HepG2 (cell line): ENCODE results near the gene CD46. TPM values are rescaled to one million over a fixed set of nuclear protein-coding genes. Genes with fewer than 3 reads are reported as not detected.
A peak's percentile ranks its signal among the peaks of the same experiment; 100 is the strongest.

ENCODE experiments used
- ATAC-seq: fragments of 200-7000 bp; cut with Tn5 transposase; 3 replicates; pipeline ENCODE4 v1.9.1; 2020; ENCODE audit warnings: mild to moderate bottlenecking, moderate library complexity
- BruUV-seq: library from RNA; stranded (reverse); fragments of 400-500 nt; replicated peaks from 2 replicates; lab custom pipeline; 2021; lab: Mats Ljungman, UMichigan
- CTCF ChIA-PET: fragments of 300-600 bp; formaldehyde crosslinking; extraction: SDS; loops from one replicate; lab custom pipeline; 2021; ENCODE audit warnings: low total read pairs, inconsistent platforms, low intra/inter-chr PET ratio; lab: Yijun Ruan, JAX
- POLR2A ChIA-PET: fragments of 350-600 bp; sonication (Branson Sonifier 250); formaldehyde crosslinking; loops from one replicate; lab custom pipeline; 2020; ENCODE audit warnings: antibody characterized with exemption, inconsistent platforms; lab: Yijun Ruan, JAX
- DNase-seq: peaks from one replicate; pipeline ENCODE4 v3.0.0-alpha.2; 2015; ENCODE audit warnings: low spot score
- FAIRE-seq: peaks from 3 replicates; lab custom pipeline; 2011; peaks lifted over from hg19 to GRCh38; lab: Jason Lieb, UNC
- H2AFZ ChIP-seq: one replicate; pipeline ENCODE4 v1.6.1; 2011; ENCODE audit warnings: low read length, inconsistent platforms
- H3K27ac ChIP-seq: fragments of 300-600 bp; 3 replicates; pipeline ENCODE4 v1.8.0; 2011; ENCODE audit warnings: mixed run types, mild to moderate bottlenecking, mixed read lengths, low read length, inconsistent platforms; ENCODE audit not compliant: insufficient read depth; ENCODE audit errors: extremely low read length
- H3K27me3 ChIP-seq, 2 experiments: fragments of 200-600 bp in 1 of 2; 2 replicates in 1 of 2; 3 replicates in 1 of 2; pipeline versions ENCODE4 v1.6.0 to v1.8.0; 2011; ENCODE audit warnings: low read length in 2 of 2, mild to moderate bottlenecking in 2 of 2, moderate library complexity in 2 of 2, inconsistent platforms in 1 of 2; ENCODE audit not compliant: insufficient read depth in 2 of 2, control insufficient read depth in 1 of 2
- H3K36me3 ChIP-seq, 2 experiments: fragments of 200-600 bp in 1 of 2; replicated peaks in 1 of 2; 2 replicates in 1 of 2; 3 replicates in 1 of 2; pipeline versions ENCODE4 v1.5.1 to v1.8.0; 2011; ENCODE audit warnings: low read length in 2 of 2, inconsistent platforms in 1 of 2; ENCODE audit not compliant: insufficient read depth in 2 of 2, control insufficient read depth in 1 of 2
- H3K4me1 ChIP-seq: 2 replicates; pipeline ENCODE4 v1.5.1; 2012; ENCODE audit warnings: low read length, inconsistent platforms; ENCODE audit not compliant: insufficient read depth
- H3K4me2 ChIP-seq: 2 replicates; pipeline ENCODE4 v1.6.0; 2011; ENCODE audit warnings: low read depth, low read length, inconsistent platforms
- H3K4me3 ChIP-seq, 3 experiments: fragments of 200-600 bp in 1 of 3; sonication (generic), shearing (Covaris generic) in 1 of 3; replicated peaks in 1 of 3; 2 replicates each; pipeline ENCODE4 v1.5.1; 2011 to 2016; ENCODE audit warnings: low read length in 3 of 3, inconsistent platforms in 2 of 3, low read depth in 2 of 3, mild to moderate bottlenecking in 2 of 3, control low read depth in 1 of 3, mixed read lengths in 1 of 3; ENCODE audit not compliant: insufficient read depth in 1 of 3
- H3K79me2 ChIP-seq: one replicate; pipeline ENCODE4 v1.6.1; 2011; ENCODE audit warnings: low read length, inconsistent platforms; ENCODE audit not compliant: insufficient read depth
- H3K9ac ChIP-seq: 2 replicates; pipeline ENCODE4 v1.6.0; 2011; ENCODE audit warnings: mild to moderate bottlenecking, low read depth, low read length, inconsistent platforms; ENCODE audit not compliant: insufficient read depth
- H3K9me3 ChIP-seq: 2 replicates; pipeline ENCODE4 v1.5.1; 2012; ENCODE audit warnings: mild to moderate bottlenecking, low read length
- H4K20me1 ChIP-seq: 2 replicates; pipeline ENCODE4 v1.6.0; 2011; ENCODE audit warnings: inconsistent platforms, mild to moderate bottlenecking, low read length, moderate library complexity; ENCODE audit not compliant: insufficient read depth
- AKAP8 ChIP-seq: sonication (generic); formaldehyde crosslinking; IDR thresholded peaks from 2 replicates; pipeline ENCODE4 v1.5.1; 2020; ENCODE audit warnings: mild to moderate bottlenecking, missing genetic modification reagents
- CREB3 ChIP-seq: sonication (generic); formaldehyde crosslinking; IDR thresholded peaks from 2 replicates; pipeline ENCODE4 v1.5.0; 2020; ENCODE audit warnings: missing genetic modification reagents
- KDM6A ChIP-seq: IDR thresholded peaks from 2 replicates; pipeline ENCODE4 v1.6.1; 2016; ENCODE audit warnings: low read depth
- MAFK ChIP-seq, 2 experiments: IDR thresholded peaks in 1 of 2; conservative IDR thresholded peaks in 1 of 2; 2 replicates each; pipeline ENCODE4 v1.6.1; 2011; ENCODE audit warnings: improper control_type of control experiment in 2 of 2, low read length in 2 of 2
- MXD3 ChIP-seq: IDR thresholded peaks from 2 replicates; pipeline ENCODE4 v1.6.1; 2016; ENCODE audit warnings: mild to moderate bottlenecking, missing biosample characterization, missing genetic modification reagents
- SCMH1 ChIP-seq: sonication (generic); formaldehyde crosslinking; IDR thresholded peaks from 2 replicates; pipeline ENCODE4 v1.9.0; 2021; ENCODE audit warnings: missing genetic modification reagents, mild to moderate bottlenecking, borderline replicate concordance
- SIX1 ChIP-seq: sonication (generic); formaldehyde crosslinking; IDR thresholded peaks from 2 replicates; pipeline ENCODE4 v1.4.0; 2020; ENCODE audit warnings: missing genetic modification reagents, borderline replicate concordance
- TOE1 ChIP-seq: sonication (generic); formaldehyde crosslinking; IDR thresholded peaks from 2 replicates; pipeline ENCODE4 v1.4.0; 2020; ENCODE audit warnings: mild to moderate bottlenecking, missing genetic modification reagents
- ZBTB33 ChIP-seq: sonication (generic); formaldehyde crosslinking; IDR thresholded peaks from 2 replicates; pipeline ENCODE4 v1.4.0; 2020; ENCODE audit warnings: missing genetic modification reagents
- ZBTB42 ChIP-seq: sonication (generic); formaldehyde crosslinking; IDR thresholded peaks from 2 replicates; pipeline ENCODE4 v1.5.0; 2020; ENCODE audit warnings: mild to moderate bottlenecking, missing genetic modification reagents
- ZFP41 ChIP-seq: sonication (generic); formaldehyde crosslinking; IDR thresholded peaks from 2 replicates; pipeline ENCODE4 v1.4.0; 2020; ENCODE audit warnings: mild to moderate bottlenecking, missing genetic modification reagents, borderline replicate concordance
- ZNF143 ChIP-seq: sonication (generic); formaldehyde crosslinking; IDR thresholded peaks from 2 replicates; pipeline ENCODE4 v1.4.0; 2020; ENCODE audit warnings: missing genetic modification reagents
- ZNF329 ChIP-seq: sonication (generic); formaldehyde crosslinking; IDR thresholded peaks from 2 replicates; pipeline ENCODE4 v1.9.0; 2021; ENCODE audit warnings: low read depth, mild to moderate bottlenecking, missing genetic modification reagents
- WGBS: methylation state at CpG from one replicate; pipeline ENCODE4 v1.1.6; 2017; ENCODE audit warnings: low lambda C conversion rate; 5-methylcytosine and 5-hydroxymethylcytosine counted together
- in situ Hi-C: cut with HindIII; loops from 2 replicates; pipeline ENCODE4 v1.10.0; 2017; ENCODE audit warnings: low pct_unique_long_range_greater_than_20kb; ENCODE audit not compliant: extremely low pct_ligation_motif_present
- intact Hi-C: fragments of 100-400 bp; cut with micrococcal nuclease; formaldehyde crosslinking; loops from one replicate; pipeline ENCODE4 v1.10.0; 2022; ENCODE audit not compliant: unreplicated experiment
- polyA plus RNA-seq, 8 experiments: library from polyadenylated mRNA; depleted of rRNA in 3 of 8; stranded (reverse) in 7 of 8; unstranded in 1 of 8; fragments of >200 nt; fragmentation: Illumina TruSeq in 4 of 8; extraction: Trizol in 4 of 8; gene quantifications; 2 replicates each; pipeline versions ENCODE4 v1.2.1 to v1.2.3, GENCODE V29; 2011 to 2016; ENCODE audit warnings: low read depth in 4 of 8, missing spikeins in 1 of 8, mixed read lengths in 1 of 8; ENCODE audit not compliant: insufficient read depth in 1 of 8
- total RNA-seq, 5 experiments: library from RNA; depleted of rRNA; stranded (reverse); fragments of >200 nt; fragmentation: Illumina TruSeq; extraction: Trizol; gene quantifications; 2 replicates each; pipeline ENCODE4 v1.2.3, GENCODE V29; 2016; ENCODE audit warnings: low read depth in 1 of 5

The CD46 gene
- total and polyA plus RNA-seq, 2 of the 13 experiments (the other 11 are each of a cell fraction or from before 2014, with no cell fraction given) = 130 to 277 TPM

GRCh38 chr1:207754974-207755700 is 3.3 kb downstream of the CD46 start:
- Histone ChIP-seq H3K79me2 (peaks cover 73% of the 10 kb centered on the region), H3K27ac (no peak overlapping the region), H4K20me1 (peaks cover 39% of the 10 kb centered on the region), H3K9me3 (no peaks in the 10 kb centered on the region), H3K4me2 (peak overlapping the region; percentile 76), H3K27me3 (no peaks in the 10 kb centered on the region; a peak in 1 of 5 replicates), H2AFZ (no peak overlapping the region), H3K9ac (no peak overlapping the region), H3K4me1 (peaks cover 42% of the 10 kb centered on the region), H3K4me3 (no peak overlapping the region; a peak in 1 of 6 replicates), H3K36me3 (peaks cover 3 to 36% of the 10 kb centered on the region in 2 experiments)
- CTCF ChIA-PET = no interaction called here
- no TSS peak for BruUV-seq
- intact Hi-C loops (no loop called here), in situ Hi-C loops (no loop called here)
- POLR2A ChIA-PET = no interaction called here
- FAIRE-seq (no peak), ATAC-seq (no peak), DNase-seq (no peak)
- TF ChIP-seq SIX1 (CRISPR knock-in tag) = peak; percentile 76; the same call in 1 of the 2 replicates
- no peak for TF ChIP-seq ZBTB42 (CRISPR knock-in tag)
- 86% methylated on average over 7 of the region's 7 CpGs for WGBS

GRCh38 chr1:207755846-207756693 is 4.2 kb downstream of the CD46 start:
- FAIRE-seq (no peak), DNase-seq (no peak), ATAC-seq (no peak)
- Histone ChIP-seq H3K4me1 (peaks cover 33% of the 10 kb centered on the region), H2AFZ (no peak overlapping the region), H3K4me3 (no peak overlapping the region), H3K79me2 (peaks cover 69% of the 10 kb centered on the region), H4K20me1 (peaks cover 39% of the 10 kb centered on the region), H3K4me2 (peak overlapping the region; percentile 76), H3K36me3 (peaks cover 3 to 43% of the 10 kb centered on the region in 2 experiments), H3K9me3 (no peaks in the 10 kb centered on the region), H3K9ac (no peak overlapping the region), H3K27ac (no peak overlapping the region), H3K27me3 (no peaks in the 10 kb centered on the region; a peak in 1 of 5 replicates)
- intact Hi-C loops = no loop called here
- POLR2A ChIA-PET = no interaction called here
- WGBS = 66% methylated on average over 2 of the region's 2 CpGs
- no TSS peak for BruUV-seq
- in situ Hi-C loops = no loop called here
- CTCF ChIA-PET = no interaction called here
- no peak for TF ChIP-seq MXD3
- TF ChIP-seq AKAP8 (CRISPR knock-in tag) = no peak
- no peak for TF ChIP-seq SCMH1 (CRISPR knock-in tag)
- peak; percentile 80 to 85 for TF ChIP-seq MAFK (conservative IDR thresholded peaks at IDR 0.05 in 1 of 2, IDR thresholded peaks at IDR 0.05 in 1 of 2; ENCODE audit: low read length in 2 of 2)
- no peak for TF ChIP-seq ZNF329
- TF ChIP-seq CREB3 (CRISPR knock-in tag) = no peak
- TF ChIP-seq ZFP41 (CRISPR knock-in tag) = no peak
- no peak for TF ChIP-seq KDM6A
- TF ChIP-seq ZBTB33 (CRISPR knock-in tag) = no peak
- no peak for TF ChIP-seq TOE1 (CRISPR knock-in tag)
- TF ChIP-seq ZNF143 (CRISPR knock-in tag) = no peak
